Transverse colon (tissue), 3 donors: ENCODE measurements around the gene CCDC186.

Experiments used
- CTCF ChIP-seq, 5 experiments: fragments of 200-600 bp in 3 of 5; fragments of 450-650 bp in 2 of 5; sonication (generic) in 3 of 5; IDR thresholded peaks; 1 replicate in 2 of 5; 2 replicates in 3 of 5; pipeline ENCODE4 v1.5.1; 2016 to 2017; ENCODE audit warnings: antibody characterized with exemption in 5 of 5, inconsistent platforms in 3 of 5, mild to moderate bottlenecking in 2 of 5, moderate library complexity in 1 of 5
- EP300 ChIP-seq: sonication (generic); formaldehyde crosslinking; IDR thresholded peaks from one replicate; pipeline ENCODE4 v1.6.1; 2017; ENCODE audit warnings: antibody characterized with exemption, low read depth
- POLR2A ChIP-seq: fragments of 450-650 bp; IDR thresholded peaks from one replicate; pipeline ENCODE4 v1.6.1; 2016; ENCODE audit warnings: antibody characterized with exemption, mild to moderate bottlenecking, moderate library complexity

- no peak for TF ChIP-seq CTCF (IDR thresholded peaks at IDR 0.05)
- TF ChIP-seq EP300: no peak
- no peak for TF ChIP-seq POLR2A
Observed at GRCh38 chr10:114189700-114190099, 15.7 kb upstream of the CCDC186 start.
